HCT116 (cell line): Measurements from ENCODE around the gene FRY.

Experiments
- EZH2 ChIP-seq: fragments of 200-600 bp; sonication (generic); IDR thresholded peaks from 2 replicates; pipeline ENCODE4 v1.6.1; 2017; ENCODE audit warnings: antibody characterized with exemption, mixed run types
- POLR2A ChIP-seq: IDR thresholded peaks from 2 replicates; pipeline ENCODE4 v1.7.0; 2011; ENCODE audit warnings: borderline replicate concordance; ENCODE audit not compliant: insufficient read depth, insufficient read length; ENCODE audit errors: extremely low read depth
- TF ChIP-seq, protein P1 (sequence below), 3 experiments: fragments of 200-600 bp in 1 of 3; sonication (generic) in 1 of 3; IDR thresholded peaks in 2 of 3; conservative IDR thresholded peaks in 1 of 3; 2 replicates each; pipeline ENCODE4 v1.5.1; 2012 to 2017; ENCODE audit warnings: low read depth in 2 of 3, low read length in 2 of 3, antibody characterized with exemption in 1 of 3, borderline replicate concordance in 1 of 3, control low read depth in 1 of 3, mild to moderate bottlenecking in 1 of 3, mixed read lengths in 1 of 3, mixed run types in 1 of 3, moderate library complexity in 1 of 3; ENCODE audit not compliant: insufficient read depth in 1 of 3
- TF ChIP-seq, protein P2 (sequence below): IDR thresholded peaks from 2 replicates; pipeline ENCODE4 v1.6.1; 2012; ENCODE audit warnings: low read depth

DNA sequence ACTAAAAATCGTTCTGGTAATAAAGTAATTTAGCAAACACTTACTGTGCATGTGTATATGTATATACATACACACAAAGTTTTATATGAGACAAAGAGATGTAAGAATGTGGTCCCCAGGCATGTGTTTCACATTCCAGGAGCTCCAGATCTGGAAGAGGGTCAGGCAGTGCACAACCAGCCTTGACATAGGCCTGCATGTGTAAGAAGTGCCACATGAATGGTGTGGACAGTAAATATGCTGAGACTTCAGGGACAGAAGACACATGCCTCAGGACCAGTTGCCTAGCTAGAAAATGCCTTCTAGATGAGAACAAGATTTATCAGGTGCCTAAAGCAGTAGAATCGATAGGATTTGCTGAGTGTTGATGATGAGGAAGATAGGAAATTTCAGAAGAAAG lies 76.4 kb downstream of the FRY start:
- TF ChIP-seq POLR2A: no peak
- TF ChIP-seq, protein P1, sequence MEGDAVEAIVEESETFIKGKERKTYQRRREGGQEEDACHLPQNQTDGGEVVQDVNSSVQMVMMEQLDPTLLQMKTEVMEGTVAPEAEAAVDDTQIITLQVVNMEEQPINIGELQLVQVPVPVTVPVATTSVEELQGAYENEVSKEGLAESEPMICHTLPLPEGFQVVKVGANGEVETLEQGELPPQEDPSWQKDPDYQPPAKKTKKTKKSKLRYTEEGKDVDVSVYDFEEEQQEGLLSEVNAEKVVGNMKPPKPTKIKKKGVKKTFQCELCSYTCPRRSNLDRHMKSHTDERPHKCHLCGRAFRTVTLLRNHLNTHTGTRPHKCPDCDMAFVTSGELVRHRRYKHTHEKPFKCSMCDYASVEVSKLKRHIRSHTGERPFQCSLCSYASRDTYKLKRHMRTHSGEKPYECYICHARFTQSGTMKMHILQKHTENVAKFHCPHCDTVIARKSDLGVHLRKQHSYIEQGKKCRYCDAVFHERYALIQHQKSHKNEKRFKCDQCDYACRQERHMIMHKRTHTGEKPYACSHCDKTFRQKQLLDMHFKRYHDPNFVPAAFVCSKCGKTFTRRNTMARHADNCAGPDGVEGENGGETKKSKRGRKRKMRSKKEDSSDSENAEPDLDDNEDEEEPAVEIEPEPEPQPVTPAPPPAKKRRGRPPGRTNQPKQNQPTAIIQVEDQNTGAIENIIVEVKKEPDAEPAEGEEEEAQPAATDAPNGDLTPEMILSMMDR (IDR thresholded peaks at IDR 0.05 in 2 of 3, conservative IDR thresholded peaks at IDR 0.05 in 1 of 3; ENCODE audit: borderline replicate concordance in 1 of 3, insufficient read depth in 1 of 3, low read depth in 2 of 3, low read length in 2 of 3): no peak
- TF ChIP-seq, protein P2, sequence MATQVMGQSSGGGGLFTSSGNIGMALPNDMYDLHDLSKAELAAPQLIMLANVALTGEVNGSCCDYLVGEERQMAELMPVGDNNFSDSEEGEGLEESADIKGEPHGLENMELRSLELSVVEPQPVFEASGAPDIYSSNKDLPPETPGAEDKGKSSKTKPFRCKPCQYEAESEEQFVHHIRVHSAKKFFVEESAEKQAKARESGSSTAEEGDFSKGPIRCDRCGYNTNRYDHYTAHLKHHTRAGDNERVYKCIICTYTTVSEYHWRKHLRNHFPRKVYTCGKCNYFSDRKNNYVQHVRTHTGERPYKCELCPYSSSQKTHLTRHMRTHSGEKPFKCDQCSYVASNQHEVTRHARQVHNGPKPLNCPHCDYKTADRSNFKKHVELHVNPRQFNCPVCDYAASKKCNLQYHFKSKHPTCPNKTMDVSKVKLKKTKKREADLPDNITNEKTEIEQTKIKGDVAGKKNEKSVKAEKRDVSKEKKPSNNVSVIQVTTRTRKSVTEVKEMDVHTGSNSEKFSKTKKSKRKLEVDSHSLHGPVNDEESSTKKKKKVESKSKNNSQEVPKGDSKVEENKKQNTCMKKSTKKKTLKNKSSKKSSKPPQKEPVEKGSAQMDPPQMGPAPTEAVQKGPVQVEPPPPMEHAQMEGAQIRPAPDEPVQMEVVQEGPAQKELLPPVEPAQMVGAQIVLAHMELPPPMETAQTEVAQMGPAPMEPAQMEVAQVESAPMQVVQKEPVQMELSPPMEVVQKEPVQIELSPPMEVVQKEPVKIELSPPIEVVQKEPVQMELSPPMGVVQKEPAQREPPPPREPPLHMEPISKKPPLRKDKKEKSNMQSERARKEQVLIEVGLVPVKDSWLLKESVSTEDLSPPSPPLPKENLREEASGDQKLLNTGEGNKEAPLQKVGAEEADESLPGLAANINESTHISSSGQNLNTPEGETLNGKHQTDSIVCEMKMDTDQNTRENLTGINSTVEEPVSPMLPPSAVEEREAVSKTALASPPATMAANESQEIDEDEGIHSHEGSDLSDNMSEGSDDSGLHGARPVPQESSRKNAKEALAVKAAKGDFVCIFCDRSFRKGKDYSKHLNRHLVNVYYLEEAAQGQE: no peak
- TF ChIP-seq EZH2: no peak
